Right lobe of liver (tissue), 6 donors: ENCODE results near the gene ELMOD2. TPM values are rescaled to one million over a fixed set of nuclear protein-coding genes. Genes with fewer than 3 reads are reported as not detected.

Source experiments
- ATAC-seq, 4 donors: fragments of 200-7000 bp; cut with Tn5 transposase; one replicate each; pipeline ENCODE4 v1.9.1; 2020; ENCODE audit warnings: mild to moderate bottlenecking in 4 of 4, moderate library complexity in 4 of 4
- DNase-seq, 3 donors: peaks; one replicate each; pipeline ENCODE4 v3.0.0-alpha.2; 2020
- H3K27ac ChIP-seq, 3 donors: fragments of 200-600 bp; one replicate each; pipeline ENCODE4 v1.8.0; 2022
- H3K27me3 ChIP-seq, 2 donors: fragments of 200-600 bp; one replicate each; pipeline ENCODE4 v1.8.0; 2022
- H3K36me3 ChIP-seq, 4 donors: fragments of 200-600 bp; sonication (generic) in 1 of 4; one replicate each; pipeline versions ENCODE4 v1.5.1 to v1.8.0; 2017 to 2022; ENCODE audit warnings: control low read depth in 1 of 4
- H3K4me1 ChIP-seq, 4 donors: fragments of 200-600 bp; sonication (generic) in 1 of 4; one replicate each; pipeline versions ENCODE4 v1.5.1 to v1.8.0; 2017 to 2022; ENCODE audit warnings: control low read depth in 1 of 4
- H3K4me3 ChIP-seq, 3 donors: fragments of 200-600 bp; one replicate each; pipeline ENCODE4 v1.8.0; 2022
- H3K9me3 ChIP-seq, 4 donors: fragments of 200-600 bp; sonication (generic) in 1 of 4; one replicate each; pipeline versions ENCODE4 v1.5.1 to v1.8.0; 2017 to 2022; ENCODE audit warnings: control low read depth in 1 of 4
- POLR2A ChIP-seq: fragments of 450-650 bp; IDR thresholded peaks from one replicate; pipeline ENCODE4 v1.6.1; 2017; ENCODE audit warnings: antibody characterized with exemption, mild to moderate bottlenecking
- WGBS: methylation state at CpG from one replicate; pipeline ENCODE4 v1.1.6; 2018; ENCODE audit warnings: low coverage, low lambda C conversion rate; ENCODE audit not compliant: insufficient coverage; ENCODE audit errors: missing lambda C conversion rate; 5-methylcytosine and 5-hydroxymethylcytosine counted together
- intact Hi-C, 2 donors: fragments of 100-400 bp; cut with DNase I; formaldehyde crosslinking; loops; one replicate each; pipeline versions ENCODE4 v1.11.2 to v1.14.1; 2022
- long read RNA-seq: library from polyadenylated mRNA; unstranded; transcript quantifications from one replicate; pipeline ENCODE4 v2.0.0, GENCODE V29; 2019
- total RNA-seq, 6 experiments: library from RNA; depleted of rRNA in 2 of 6; stranded (reverse); fragments of >200 nt in 2 of 6; fragmentation: NEBNext Ultra II Directional in 3 of 6; extraction: Animal tissue kit (Norgen Biotek cat#: 25700) in 3 of 6; gene quantifications; one replicate each; pipeline versions ENCODE4 v1.1.0 to v1.2.4, GENCODE V29; 2016 to 2023
- TF ChIP-seq, protein P1 (sequence below), 4 donors: fragments of 200-600 bp in 3 of 4; fragments of 450-650 bp in 1 of 4; IDR thresholded peaks; one replicate each; pipeline versions ENCODE4 v1.5.1 to v1.8.0; 2016 to 2022; ENCODE audit warnings: antibody characterized with exemption in 4 of 4, mild to moderate bottlenecking in 2 of 4
- donor health status: DM: no; HTN: yes; CAD: no.
- donor health status: DM: no; HTN: no; CAD: no.
- donor health status: DM: no; HTN: no; CAD: no.
- donor health status: DM: no; HTN: yes; CAD: no.
- donor health status: DM: no; HTN: yes; CAD: no.

ELMOD2 gene, protein sequence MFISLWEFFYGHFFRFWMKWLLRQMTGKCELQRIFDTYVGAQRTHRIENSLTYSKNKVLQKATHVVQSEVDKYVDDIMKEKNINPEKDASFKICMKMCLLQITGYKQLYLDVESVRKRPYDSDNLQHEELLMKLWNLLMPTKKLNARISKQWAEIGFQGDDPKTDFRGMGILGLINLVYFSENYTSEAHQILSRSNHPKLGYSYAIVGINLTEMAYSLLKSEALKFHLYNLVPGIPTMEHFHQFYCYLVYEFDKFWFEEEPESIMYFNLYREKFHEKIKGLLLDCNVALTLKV
- 10 to 100 TPM; 13.2 to 18.6 (median 16.3) TPM for total RNA-seq
- long read RNA-seq, full-length matches to known transcripts, result 1 of 2 reads
- long read RNA-seq, partial matches to known transcripts, result 0 of 2 reads
- long read RNA-seq, other reads (novel, unspliced or antisense), result 1 of 2 reads

DNA sequence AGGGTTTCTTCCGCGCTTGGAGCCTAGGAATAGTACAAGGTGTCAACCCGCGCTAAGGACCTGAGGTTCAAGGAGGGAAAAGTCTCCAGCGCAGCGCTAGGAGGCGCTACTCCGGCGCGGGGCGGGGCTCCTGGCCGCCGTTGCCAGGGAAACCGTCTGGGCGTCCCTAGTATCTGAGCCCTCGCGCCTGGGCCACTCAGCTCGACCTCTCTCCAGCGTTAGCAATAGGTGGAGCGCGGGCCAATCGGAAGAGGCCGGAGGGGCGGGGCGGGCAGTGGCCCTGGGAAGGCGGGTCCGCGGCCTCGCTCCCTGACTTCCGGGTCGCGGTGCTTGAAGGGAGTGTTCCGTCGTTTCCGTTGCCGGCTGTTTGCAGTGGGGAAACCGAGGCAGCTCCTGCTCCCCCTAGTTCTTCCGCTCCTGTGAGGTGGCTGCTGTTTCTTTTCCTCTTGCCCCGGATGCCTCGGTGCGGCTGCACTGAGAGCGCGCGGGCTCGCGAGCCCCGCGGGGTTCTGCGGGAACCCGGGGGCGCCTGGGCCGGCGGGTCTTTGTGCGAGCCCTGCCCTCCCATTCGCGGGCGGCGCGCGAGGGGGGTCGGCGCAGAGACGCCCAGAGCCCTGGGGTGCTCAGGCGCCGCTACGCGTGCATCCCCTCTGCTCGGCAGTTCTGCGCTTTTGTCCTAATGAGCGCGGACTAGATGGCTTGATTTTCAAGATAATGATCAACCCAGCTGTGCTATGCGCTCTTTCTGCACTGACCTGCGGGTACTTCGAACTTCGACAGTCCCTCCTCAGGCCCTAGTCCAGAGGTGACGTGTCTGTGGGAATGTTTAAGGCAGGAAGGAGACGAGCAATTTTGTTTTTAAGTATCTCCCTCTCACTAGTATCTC is at the start of gene ELMOD2:
TSS of gene ELMOD2 (plus strand) at position 312 of the 886 bp plus-strand sequence. CDS start 1,261 bp downstream, outside the sequence.
- Histone ChIP-seq H3K27me3 (no peaks in the 10 kb centered on the region), H3K36me3 (no peaks in the 10 kb centered on the region), H3K4me1 (peaks cover 0 to 9% (median 0%) of the 10 kb centered on the region in 4 donors), H3K27ac (peak within 1 kb of the TSS; percentile 25 to 82 (median 59)), H3K9me3 (no peaks in the 10 kb centered on the region), H3K4me3 (peak within 1 kb of the TSS; percentile 80 to 97 (median 80))
- 0% methylated on average over 22 of the region's 77 CpGs for WGBS
- ATAC-seq (peak; percentile 100), DNase-seq (peak; percentile 99 to 100 (median 99))
- intact Hi-C loops, result no loop called here
- peak; percentile 69 for TF ChIP-seq POLR2A
- TF ChIP-seq, protein P1, sequence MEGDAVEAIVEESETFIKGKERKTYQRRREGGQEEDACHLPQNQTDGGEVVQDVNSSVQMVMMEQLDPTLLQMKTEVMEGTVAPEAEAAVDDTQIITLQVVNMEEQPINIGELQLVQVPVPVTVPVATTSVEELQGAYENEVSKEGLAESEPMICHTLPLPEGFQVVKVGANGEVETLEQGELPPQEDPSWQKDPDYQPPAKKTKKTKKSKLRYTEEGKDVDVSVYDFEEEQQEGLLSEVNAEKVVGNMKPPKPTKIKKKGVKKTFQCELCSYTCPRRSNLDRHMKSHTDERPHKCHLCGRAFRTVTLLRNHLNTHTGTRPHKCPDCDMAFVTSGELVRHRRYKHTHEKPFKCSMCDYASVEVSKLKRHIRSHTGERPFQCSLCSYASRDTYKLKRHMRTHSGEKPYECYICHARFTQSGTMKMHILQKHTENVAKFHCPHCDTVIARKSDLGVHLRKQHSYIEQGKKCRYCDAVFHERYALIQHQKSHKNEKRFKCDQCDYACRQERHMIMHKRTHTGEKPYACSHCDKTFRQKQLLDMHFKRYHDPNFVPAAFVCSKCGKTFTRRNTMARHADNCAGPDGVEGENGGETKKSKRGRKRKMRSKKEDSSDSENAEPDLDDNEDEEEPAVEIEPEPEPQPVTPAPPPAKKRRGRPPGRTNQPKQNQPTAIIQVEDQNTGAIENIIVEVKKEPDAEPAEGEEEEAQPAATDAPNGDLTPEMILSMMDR (IDR thresholded peaks at IDR 0.05), result peak; percentile 88 to 98 (median 95)

DNA sequence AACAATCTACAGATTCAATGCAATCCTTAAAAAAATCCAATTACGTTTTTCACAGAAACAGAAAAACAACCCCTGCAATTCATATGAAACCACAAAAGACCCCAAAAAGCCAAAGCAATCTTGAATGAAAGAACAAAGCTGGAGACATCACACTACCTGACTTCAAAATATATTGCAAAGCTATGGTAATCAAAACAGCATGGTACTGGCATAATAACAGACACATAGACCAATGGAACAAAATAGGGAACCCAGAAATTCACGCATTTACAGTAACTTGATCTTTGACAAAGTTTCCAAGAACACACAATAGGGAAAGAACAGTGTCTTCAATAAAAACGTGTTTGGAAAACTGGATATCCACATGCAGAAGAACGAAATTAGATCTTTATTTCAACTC is 40.5 kb upstream of the ELMOD2 start:
- Histone ChIP-seq H3K36me3 (no peaks in the 10 kb centered on the region), H3K27ac (no peak overlapping the region), H3K9me3 (no peaks in the 10 kb centered on the region), H3K4me3 (no peak overlapping the region), H3K4me1 (no peaks in the 10 kb centered on the region), H3K27me3 (no peaks in the 10 kb centered on the region)
- ATAC-seq, result no peak
- WGBS, result 57% methylated on average over 4 of the region's 4 CpGs
- DNase-seq, result no peak
- intact Hi-C loops, result no loop called here
- TF ChIP-seq, protein P1 (IDR thresholded peaks at IDR 0.05), result no peak

DNA sequence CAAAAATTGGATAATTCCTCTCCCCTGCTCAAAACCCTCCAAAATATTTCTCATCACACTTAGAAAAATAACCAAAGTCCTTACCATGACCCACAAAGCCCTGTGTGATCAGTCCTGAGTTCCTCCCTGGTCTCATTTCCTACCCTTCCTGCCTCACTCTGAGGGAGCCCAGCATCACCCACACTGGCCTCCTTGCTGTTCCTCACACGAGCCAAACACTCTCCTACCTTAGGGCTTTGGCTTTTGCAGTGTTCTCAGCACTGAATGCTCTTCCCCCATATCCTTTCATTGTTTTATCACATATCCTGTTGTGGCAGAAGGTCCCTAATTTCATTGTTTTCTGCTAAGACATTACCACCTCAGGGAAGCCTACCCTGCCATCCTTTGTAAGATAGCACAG is 38.0 kb upstream of the ELMOD2 start:
- intact Hi-C loops, result no loop called here

DNA sequence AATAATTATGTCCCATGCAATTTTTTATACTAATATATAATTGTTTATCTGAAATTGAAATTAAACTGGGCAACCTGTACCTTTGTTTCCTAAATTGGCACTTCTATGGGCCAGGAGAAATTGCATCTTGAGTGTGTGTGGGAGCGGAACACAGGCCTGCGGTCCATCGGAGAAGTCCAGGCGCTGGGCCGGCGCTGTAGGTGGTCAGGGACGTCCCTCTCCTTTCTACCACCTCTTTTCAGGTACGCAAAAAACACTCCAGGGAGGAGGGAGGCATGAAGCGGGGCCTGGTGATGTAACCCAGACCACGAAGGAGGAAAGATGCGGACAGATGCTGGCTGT is 26.6 kb upstream of the ELMOD2 start:
- Histone ChIP-seq H3K9me3 (no peaks in the 10 kb centered on the region), H3K4me3 (no peak overlapping the region), H3K27me3 (peaks cover 7 to 22% of the 10 kb centered on the region in 2 donors), H3K4me1 (no peaks in the 10 kb centered on the region), H3K36me3 (no peaks in the 10 kb centered on the region), H3K27ac (no peak overlapping the region)
- ATAC-seq, result no peak
- no peak for TF ChIP-seq POLR2A
- TF ChIP-seq, protein P1 (IDR thresholded peaks at IDR 0.05), result no peak
- 65% methylated on average over 11 of the region's 11 CpGs for WGBS
- no peak for DNase-seq
- intact Hi-C loops, result no loop called here

More for the DNA sequence above, 38.0 kb upstream of the ELMOD2 start:
- H3K4me3 ChIP-seq, result no peak overlapping the region
- TF ChIP-seq, protein P1 (IDR thresholded peaks at IDR 0.05), result no peak
- no peak for TF ChIP-seq POLR2A
- no peaks in the 10 kb centered on the region for H3K27me3 ChIP-seq
- H3K9me3 ChIP-seq, result no peaks in the 10 kb centered on the region
- H3K4me1 ChIP-seq, result no peaks in the 10 kb centered on the region
- H3K36me3 ChIP-seq, result no peaks in the 10 kb centered on the region
- ATAC-seq (no peak), DNase-seq (no peak)
- 50% methylated on average over 1 of the region's 1 CpG for WGBS
- no peak overlapping the region for H3K27ac ChIP-seq
